DMS53 treated with DMSO at 0.1 percent for 48 hours (cell line): Measurements from ENCODE around the gene ZNF420.

ENCODE experiments used
- DNase-seq: peaks from one replicate; lab custom pipeline; 2025; ENCODE audit not compliant: unreplicated experiment; lab: John Stamatoyannopoulos, UW

The ZNF420 gene

GRCh38 chr19:37136111-37136510 is 57.9 kb downstream of the ZNF420 start:
- no peak for DNase-seq

DNA sequence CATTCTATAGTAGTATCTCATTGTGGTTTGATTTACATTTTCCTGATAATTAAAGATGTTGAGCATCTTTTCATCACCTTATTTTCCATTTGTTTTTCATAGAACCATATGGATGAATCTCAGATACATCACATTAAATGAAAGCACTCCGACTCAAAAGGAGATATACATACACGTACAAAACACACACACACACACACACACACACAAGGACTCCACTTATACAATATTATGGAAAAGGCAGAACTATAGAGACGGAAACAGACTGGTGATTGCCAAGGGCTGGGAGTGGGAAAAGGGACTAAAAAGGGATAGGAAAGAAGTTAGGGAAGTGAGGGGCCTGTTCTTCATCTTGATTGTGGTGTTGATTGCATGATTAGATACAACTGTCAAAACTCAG is 70.0 kb downstream of the ZNF420 start:
- no peak for DNase-seq

GRCh38 chr19:37160153-37160552 is 81.9 kb downstream of the ZNF420 start:
- DNase-seq: no peak

- DNase-seq: no peak
Measured at GRCh38 chr19:37165635-37166034, 87.4 kb downstream of the ZNF420 start.

- DNase-seq: peak; percentile 99
Measured at GRCh38 chr19:37172368-37173366, 94.4 kb downstream of the ZNF420 start, which contains the start of gene ZNF585A. Gene ZNF585A (minus strand): TSS chr19:37172695. CDS start chr19:37169910, 2,785 bp downstream.
